GM21526 (cell line): Measurements from ENCODE around the gene APOL3.
"Not testable (repeated sequence)": the region's sequence is repeated elsewhere in the genome, so short reads cannot be mapped to it uniquely, and the experiment has no call there.

Experiments used
- ATAC-seq: cut with Tn5 transposase; IDR thresholded peaks from one replicate; pipeline ENCODE4 v1.9.1; 2021; ENCODE audit warnings: moderate library complexity; ENCODE audit not compliant: unreplicated experiment, low FRiP score

APOL3 gene

GRCh38 chr22:36162127-36163034 lies 1.8 kb upstream of the APOL3 start:
- ATAC-seq = no peak

GRCh38 chr22:36161793-36162126 lies 1.2 kb upstream of the APOL3 start:
- not testable (repeated sequence) for ATAC-seq

- ATAC-seq = no peak
Observed at GRCh38 chr22:36156515-36157419, 3.8 kb downstream of the APOL3 start.

GRCh38 chr22:36156119-36156514 lies 4.4 kb downstream of the APOL3 start:
- no peak for ATAC-seq

GRCh38 chr22:36155702-36156101 lies 4.9 kb downstream of the APOL3 start:
- ATAC-seq = no peak

- ATAC-seq = no peak
Observed at GRCh38 chr22:36154423-36154945, 6.1 kb downstream of the APOL3 start.

- ATAC-seq = no peak
Observed at GRCh38 chr22:36153501-36154422, 6.8 kb downstream of the APOL3 start.

- ATAC-seq = not testable (repeated sequence)
Observed at GRCh38 chr22:36152821-36153220, 7.7 kb downstream of the APOL3 start.

- no peak for ATAC-seq
Observed at GRCh38 chr22:36152088-36152487, 8.5 kb downstream of the APOL3 start.

GRCh38 chr22:36151006-36151595 lies 9.5 kb downstream of the APOL3 start:
- ATAC-seq = no peak

- no peak for ATAC-seq
Observed at GRCh38 chr22:36149441-36149840, 11.1 kb downstream of the APOL3 start.

- no peak for ATAC-seq
Observed at GRCh38 chr22:36148411-36148810, 12.1 kb downstream of the APOL3 start.

GRCh38 chr22:36147196-36147791 lies 13.3 kb downstream of the APOL3 start:
- ATAC-seq = no peak

GRCh38 chr22:36145881-36146280 lies 14.7 kb downstream of the APOL3 start:
- ATAC-seq = no peak

GRCh38 chr22:36144886-36145541 lies 15.5 kb downstream of the APOL3 start:
- no peak for ATAC-seq

- ATAC-seq = no peak
Observed at GRCh38 chr22:36143956-36144355, 16.6 kb downstream of the APOL3 start.

- ATAC-seq = no peak
Observed at GRCh38 chr22:36143066-36143815, 17.3 kb downstream of the APOL3 start.

GRCh38 chr22:36141481-36141880 lies 19.1 kb downstream of the APOL3 start:
- ATAC-seq = no peak
